ENCODE measurements around the gene MAPK11. TPM values are rescaled to one million over a fixed set of nuclear protein-coding genes. Genes with fewer than 3 reads are reported as not detected.
A peak's percentile ranks its signal among the peaks of the same experiment; 100 is the strongest.

MAPK11 gene
- total RNA-seq, 1 experiment from 2014 or later = 6.4 TPM

DNA sequence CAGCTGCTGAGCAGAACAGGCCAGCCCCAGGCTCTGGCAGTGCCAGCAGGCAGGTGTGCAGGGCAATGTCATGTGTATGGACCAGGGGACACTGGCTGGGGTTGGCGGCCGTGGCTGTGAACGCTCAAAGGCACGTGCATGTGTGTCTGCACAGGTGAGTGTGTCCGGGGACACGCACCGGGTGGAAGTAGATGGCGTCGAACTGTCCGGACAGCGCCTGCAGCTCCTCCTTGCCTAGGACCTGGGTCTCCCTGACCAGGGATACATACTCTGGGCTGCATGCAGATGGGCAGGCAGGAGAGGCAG, 20.0 kb downstream of the MAPK11 start:
- Histone ChIP-seq H3K36me3 (ENCODE audit: insufficient read depth, low read length) (peaks cover 10% of the 10 kb centered on the region; the same call in 1 of the 2 replicates), H3K4me2 (ENCODE audit: low read depth, low read length, poor library complexity, severe bottlenecking) (peak overlapping the region; percentile 97), H3K9me2 (replicated peaks; ENCODE audit: insufficient read depth, low read length) (no peaks in the 10 kb centered on the region), H3K4me3 (ENCODE audit: low read length) (peak overlapping the region; percentile 99), H2AFZ (ENCODE audit: low read length) (no peak overlapping the region), H4K20me1 (ENCODE audit: insufficient read depth, low read depth, low read length) (peaks cover 33% of the 10 kb centered on the region; the same call in 1 of the 2 replicates), H3K9me3 (ENCODE audit: low read length) (no peaks in the 10 kb centered on the region), H3K27me3 (ENCODE audit: low read length) (no peaks in the 10 kb centered on the region), H3K4me1 (ENCODE audit: low read length) (peaks cover 61% of the 10 kb centered on the region), H3K27ac (ENCODE audit: low read length) (peak overlapping the region; percentile 86; the same call in 1 of the 2 replicates), H3K79me2 (ENCODE audit: low read length) (peaks cover 32% of the 10 kb centered on the region), H3K9ac (ENCODE audit: low read length) (peak overlapping the region; percentile 99)
- no peak for DNase-seq

DNA sequence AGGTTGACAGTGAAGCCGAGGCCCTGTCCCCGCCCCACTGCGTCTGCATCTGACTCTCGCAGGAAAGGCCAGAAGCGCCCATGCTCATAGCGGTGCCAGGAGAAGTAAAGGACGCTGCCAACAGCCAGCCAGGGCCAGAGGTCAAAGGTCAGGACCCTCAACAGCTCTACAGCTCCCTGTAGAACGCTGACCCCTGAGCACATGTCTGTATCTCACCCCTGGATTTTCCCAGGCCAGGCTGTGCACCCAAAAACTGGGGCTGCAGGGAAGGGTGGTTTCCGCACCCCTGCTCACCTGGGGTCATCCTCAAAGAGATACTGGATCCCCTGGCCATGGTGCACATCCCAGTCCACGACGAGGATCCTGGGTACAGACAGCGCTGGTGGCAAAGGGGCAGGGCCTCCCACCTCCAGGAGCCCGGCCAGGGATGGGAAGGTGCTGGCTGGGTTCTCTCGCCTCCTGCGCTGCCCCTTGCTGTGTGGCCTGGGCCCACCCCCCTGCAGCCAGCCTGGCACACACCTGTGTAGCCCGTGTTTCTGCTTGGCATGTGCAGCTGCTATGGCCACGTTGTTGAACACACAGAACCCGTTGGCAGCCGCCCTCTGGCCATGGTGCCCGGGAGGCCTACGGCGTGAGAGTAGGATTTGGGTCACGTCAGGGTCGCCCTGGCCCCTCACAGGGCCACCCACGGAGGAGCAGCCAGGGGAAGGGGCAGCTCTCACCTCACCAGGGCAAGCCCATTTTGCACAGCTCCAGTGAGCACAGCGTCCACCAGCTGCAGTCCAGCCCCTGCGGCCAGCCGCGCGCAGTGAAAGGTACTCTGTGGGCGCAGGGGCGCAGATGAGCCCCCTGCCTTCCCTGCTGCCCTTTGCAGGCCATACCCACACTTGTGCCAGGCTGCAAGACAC, 20.6 kb downstream of the MAPK11 start:
- H3K27me3 ChIP-seq (ENCODE audit: low read length) = no peaks in the 10 kb centered on the region
- H3K4me3 ChIP-seq (ENCODE audit: low read length) = peak overlapping the region; percentile 99
- H3K79me2 ChIP-seq (ENCODE audit: low read length) = peaks cover 32% of the 10 kb centered on the region
- H3K36me3 ChIP-seq (ENCODE audit: insufficient read depth, low read length) = peaks cover 10% of the 10 kb centered on the region; the same call in 1 of the 2 replicates
- peak overlapping the region; percentile 97 for H3K4me2 ChIP-seq (ENCODE audit: low read depth, low read length, poor library complexity, severe bottlenecking)
- peaks cover 33% of the 10 kb centered on the region; the same call in 1 of the 2 replicates for H4K20me1 ChIP-seq (ENCODE audit: insufficient read depth, low read depth, low read length)
- no peak overlapping the region for H3K27ac ChIP-seq (ENCODE audit: low read length)
- H2AFZ ChIP-seq (ENCODE audit: low read length) = no peak overlapping the region
- H3K4me1 ChIP-seq (ENCODE audit: low read length) = peaks cover 61% of the 10 kb centered on the region
- H3K9ac ChIP-seq (ENCODE audit: low read length) = peak overlapping the region; percentile 99
- no peaks in the 10 kb centered on the region for H3K9me2 ChIP-seq (replicated peaks; ENCODE audit: insufficient read depth, low read length)
- no peak for DNase-seq
- no peaks in the 10 kb centered on the region for H3K9me3 ChIP-seq (ENCODE audit: low read length)

GRCh38 chr22:50248196-50249081, 21.7 kb downstream of the MAPK11 start:
- Histone ChIP-seq H3K9me3 (ENCODE audit: low read length) (no peaks in the 10 kb centered on the region), H3K4me2 (ENCODE audit: low read depth, low read length, poor library complexity, severe bottlenecking) (peak overlapping the region; percentile 42), H2AFZ (ENCODE audit: low read length) (no peak overlapping the region), H3K4me3 (ENCODE audit: low read length) (no peak overlapping the region; the same call in 1 of the 2 replicates), H3K4me1 (ENCODE audit: low read length) (peaks cover 69% of the 10 kb centered on the region), H3K9me2 (replicated peaks; ENCODE audit: insufficient read depth, low read length) (no peaks in the 10 kb centered on the region), H3K36me3 (ENCODE audit: insufficient read depth, low read length) (peaks cover 10% of the 10 kb centered on the region; the same call in 1 of the 2 replicates), H4K20me1 (ENCODE audit: insufficient read depth, low read depth, low read length) (peaks cover 34% of the 10 kb centered on the region; the same call in 1 of the 2 replicates), H3K27me3 (ENCODE audit: low read length) (no peaks in the 10 kb centered on the region), H3K27ac (ENCODE audit: low read length) (no peak overlapping the region), H3K9ac (ENCODE audit: low read length) (no peak overlapping the region), H3K79me2 (ENCODE audit: low read length) (peaks cover 43% of the 10 kb centered on the region)
- DNase-seq = no peak

DNA sequence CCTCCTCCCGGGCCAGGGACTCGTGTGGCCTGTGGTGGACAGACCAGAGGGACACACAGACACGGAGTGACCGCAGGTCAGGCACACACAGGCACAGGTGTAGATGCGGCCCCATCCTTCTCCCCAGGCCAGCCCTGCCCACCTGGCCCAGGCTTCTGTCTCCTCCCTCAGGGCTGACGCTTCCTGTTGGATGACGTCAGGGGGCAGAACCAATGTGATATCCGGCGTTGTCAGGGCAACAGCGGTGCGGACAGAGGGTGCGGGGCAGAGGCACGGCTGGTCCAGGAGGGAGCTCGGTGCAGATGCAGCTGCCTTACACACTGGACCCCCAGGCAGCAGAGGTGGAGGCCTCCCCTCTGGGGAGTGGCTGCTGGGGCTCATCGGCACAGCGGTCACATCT, 22.4 kb downstream of the MAPK11 start:
- Histone ChIP-seq H3K27ac (ENCODE audit: low read length) (no peak overlapping the region), H3K79me2 (ENCODE audit: low read length) (peaks cover 49% of the 10 kb centered on the region), H3K4me2 (ENCODE audit: low read depth, low read length, poor library complexity, severe bottlenecking) (peak overlapping the region; percentile 42), H3K36me3 (ENCODE audit: insufficient read depth, low read length) (peaks cover 10% of the 10 kb centered on the region; the same call in 1 of the 2 replicates), H2AFZ (ENCODE audit: low read length) (no peak overlapping the region), H3K4me3 (ENCODE audit: low read length) (peak overlapping the region; percentile 31; the same call in 1 of the 2 replicates), H3K9me2 (replicated peaks; ENCODE audit: insufficient read depth, low read length) (no peaks in the 10 kb centered on the region), H3K27me3 (ENCODE audit: low read length) (no peaks in the 10 kb centered on the region), H3K9me3 (ENCODE audit: low read length) (no peaks in the 10 kb centered on the region), H4K20me1 (ENCODE audit: insufficient read depth, low read depth, low read length) (peaks cover 34% of the 10 kb centered on the region; the same call in 1 of the 2 replicates), H3K9ac (ENCODE audit: low read length) (peak overlapping the region; percentile 54), H3K4me1 (ENCODE audit: low read length) (peaks cover 76% of the 10 kb centered on the region)
- peak; percentile 96 for DNase-seq

DNA sequence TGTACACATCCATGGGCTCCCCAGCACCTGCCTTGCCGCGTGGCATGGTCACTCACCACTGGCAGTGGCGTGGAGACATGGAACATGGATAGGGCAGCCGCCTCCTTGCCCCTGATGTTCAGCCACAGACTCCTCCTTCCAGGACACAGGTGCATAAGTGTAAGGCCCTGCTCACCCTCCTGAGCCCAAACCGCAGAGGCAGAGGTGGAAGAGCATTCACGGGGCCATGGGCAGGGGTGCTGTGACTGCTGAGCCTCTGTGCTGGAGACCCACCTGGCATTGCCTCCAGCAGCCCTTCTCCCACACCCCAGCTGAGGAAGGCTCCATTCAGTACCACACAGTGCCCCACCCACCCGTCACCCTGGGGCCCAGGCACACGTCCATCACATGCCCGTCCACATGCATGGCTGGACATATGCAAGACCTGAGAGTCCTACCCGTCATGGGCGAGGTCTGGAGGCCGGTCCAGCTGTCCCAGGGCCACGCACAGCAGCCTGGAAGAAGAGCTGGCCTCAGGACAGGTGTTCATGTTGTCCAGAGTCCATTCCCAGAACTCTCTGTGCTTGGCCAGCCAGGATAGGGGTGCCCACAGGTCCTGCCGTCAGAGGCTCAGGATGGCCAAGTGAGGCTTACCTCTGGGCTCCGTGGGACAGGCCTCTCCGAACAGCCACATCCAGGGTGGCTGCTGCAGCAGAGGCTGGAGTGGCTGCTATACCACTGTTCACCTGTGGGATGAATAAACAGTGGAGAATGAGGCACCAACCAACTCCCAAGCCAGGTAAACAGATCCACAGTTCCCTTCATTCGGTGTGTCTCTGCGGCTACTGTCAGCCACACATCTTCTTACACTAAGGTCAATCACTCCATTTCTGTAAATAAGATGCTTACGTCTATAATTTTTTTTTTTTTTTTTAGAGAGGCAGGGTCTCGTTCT, 23.7 kb downstream of the MAPK11 start:
- Histone ChIP-seq H3K27ac (ENCODE audit: low read length) (no peak overlapping the region), H2AFZ (ENCODE audit: low read length) (no peak overlapping the region), H3K4me2 (ENCODE audit: low read depth, low read length, poor library complexity, severe bottlenecking) (peak overlapping the region; percentile 92), H3K4me1 (ENCODE audit: low read length) (peaks cover 76% of the 10 kb centered on the region), H3K4me3 (ENCODE audit: low read length) (peak overlapping the region; percentile 71), H3K36me3 (ENCODE audit: insufficient read depth, low read length) (peaks cover 10% of the 10 kb centered on the region; the same call in 1 of the 2 replicates), H3K79me2 (ENCODE audit: low read length) (peaks cover 61% of the 10 kb centered on the region), H4K20me1 (ENCODE audit: insufficient read depth, low read depth, low read length) (peaks cover 36% of the 10 kb centered on the region; the same call in 1 of the 2 replicates), H3K9me2 (replicated peaks; ENCODE audit: insufficient read depth, low read length) (no peaks in the 10 kb centered on the region), H3K9me3 (ENCODE audit: low read length) (no peaks in the 10 kb centered on the region), H3K9ac (ENCODE audit: low read length) (peak overlapping the region; percentile 72), H3K27me3 (ENCODE audit: low read length) (no peaks in the 10 kb centered on the region)
- no peak for DNase-seq

DNA sequence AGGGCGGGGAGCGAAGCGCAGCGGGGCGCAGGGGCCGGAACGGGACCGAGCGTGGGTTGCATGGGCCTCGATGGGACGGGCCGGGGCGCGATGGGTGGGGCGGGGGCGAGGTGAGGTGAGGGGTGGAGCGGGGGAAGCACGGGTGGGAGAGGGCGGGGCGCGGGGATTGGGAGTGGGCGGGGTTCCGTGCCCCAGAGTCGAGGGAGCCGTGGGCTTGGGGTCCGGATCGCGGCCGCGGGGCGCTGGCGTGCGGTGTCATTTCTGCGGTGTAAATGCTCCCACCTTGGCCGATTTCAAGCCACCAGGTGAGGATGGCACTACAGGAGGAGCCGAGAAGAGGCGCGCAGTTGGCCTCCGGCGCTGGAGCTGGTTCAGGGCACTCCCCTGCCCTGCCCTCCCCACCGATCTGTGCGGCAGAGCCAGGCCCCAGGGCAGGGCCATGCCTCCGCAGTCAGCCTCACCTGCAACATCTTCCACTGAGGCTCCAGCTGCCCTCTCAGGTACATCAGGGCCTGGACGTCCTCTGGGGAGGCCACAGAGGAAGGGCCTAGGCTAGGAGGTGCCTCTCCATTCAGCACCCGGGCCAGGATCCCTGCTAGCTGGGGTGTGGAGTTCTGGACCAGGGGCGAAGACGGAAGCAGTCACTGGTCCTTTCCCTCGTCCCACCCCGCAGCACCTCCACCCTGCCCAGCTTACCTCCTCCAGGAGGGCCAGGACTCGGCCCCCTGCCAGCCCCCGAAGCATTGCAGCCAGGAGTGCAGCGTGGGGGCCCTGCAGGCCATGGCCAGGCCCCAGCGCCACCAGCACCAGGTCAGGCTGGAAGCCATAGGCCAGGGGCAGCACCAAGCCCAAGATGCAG, 24.7 kb downstream of the MAPK11 start:
- Histone ChIP-seq H3K9me3 (ENCODE audit: low read length) (no peaks in the 10 kb centered on the region), H3K4me1 (ENCODE audit: low read length) (peaks cover 76% of the 10 kb centered on the region), H4K20me1 (ENCODE audit: insufficient read depth, low read depth, low read length) (peaks cover 36% of the 10 kb centered on the region; the same call in 1 of the 2 replicates), H3K79me2 (ENCODE audit: low read length) (peaks cover 67% of the 10 kb centered on the region), H3K9me2 (replicated peaks; ENCODE audit: insufficient read depth, low read length) (no peaks in the 10 kb centered on the region), H3K36me3 (ENCODE audit: insufficient read depth, low read length) (peaks cover 11% of the 10 kb centered on the region; the same call in 1 of the 2 replicates), H3K4me2 (ENCODE audit: low read depth, low read length, poor library complexity, severe bottlenecking) (peak overlapping the region; percentile 92), H3K27me3 (ENCODE audit: low read length) (no peaks in the 10 kb centered on the region), H3K9ac (ENCODE audit: low read length) (peak overlapping the region; percentile 72), H2AFZ (ENCODE audit: low read length) (no peak overlapping the region), H3K4me3 (ENCODE audit: low read length) (peak overlapping the region; percentile 71), H3K27ac (ENCODE audit: low read length) (peak overlapping the region; percentile 70)
- DNase-seq = no peak

All from Karpas-422 (cell line).